ENCODE results near the gene SOX13. TPM values are rescaled to one million over a fixed set of nuclear protein-coding genes. Genes with fewer than 3 reads are reported as not detected.
A peak's percentile ranks its signal among the peaks of the same experiment; 100 is the strongest.
"Not testable (repeated sequence)": the region's sequence is repeated elsewhere in the genome, so short reads cannot be mapped to it uniquely, and the experiment has no call there.

The SOX13 gene
- 10.4 TPM for total RNA-seq

GRCh38 chr1:204072931-204073836, at the start of gene SOX13:
Gene SOX13, plus strand, starts transcription at chr1:204073115. Its CDS starts 39,801 bp downstream, at chr1:204112916.
- peak; percentile 81 for ATAC-seq

DNA sequence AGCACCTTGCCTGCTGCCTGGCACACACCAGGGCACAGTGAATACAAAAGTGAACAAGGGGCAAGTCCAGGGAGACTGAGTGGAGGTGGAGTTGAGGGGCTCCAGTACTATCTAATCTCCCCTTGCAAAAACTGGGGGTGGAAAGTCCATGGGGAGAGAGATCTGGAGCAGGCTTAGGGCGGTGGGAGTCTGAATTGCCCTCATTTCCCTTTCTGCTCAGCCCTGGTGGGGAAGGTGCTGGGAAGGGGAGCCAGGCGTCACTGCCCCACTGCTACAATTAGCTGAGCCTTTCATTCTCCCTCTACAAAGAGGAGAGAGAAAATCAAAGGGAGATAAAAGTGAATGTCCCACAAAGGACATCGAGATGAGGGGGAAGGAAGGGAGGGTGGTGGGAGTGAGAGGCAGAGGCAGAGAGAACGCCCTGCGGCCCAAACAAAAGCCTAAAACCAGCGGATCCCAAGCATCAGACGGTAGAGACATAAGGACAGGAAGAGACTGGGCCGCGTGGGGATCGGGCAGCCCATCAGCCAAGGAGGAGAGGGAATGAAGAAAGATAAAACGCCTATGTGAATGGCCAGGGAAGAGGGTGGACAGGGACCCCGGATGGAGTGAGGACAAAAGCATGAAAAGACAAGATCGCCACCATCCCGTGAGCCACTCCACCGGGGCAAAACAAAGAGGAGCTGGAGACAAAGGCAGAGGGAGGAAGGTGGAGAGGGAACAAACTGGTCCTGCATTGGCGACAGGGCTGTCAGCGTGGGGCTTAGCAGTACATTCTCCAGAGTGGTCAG, 46.8 kb upstream of the SOX13 start:
- no peak for ATAC-seq

DNA sequence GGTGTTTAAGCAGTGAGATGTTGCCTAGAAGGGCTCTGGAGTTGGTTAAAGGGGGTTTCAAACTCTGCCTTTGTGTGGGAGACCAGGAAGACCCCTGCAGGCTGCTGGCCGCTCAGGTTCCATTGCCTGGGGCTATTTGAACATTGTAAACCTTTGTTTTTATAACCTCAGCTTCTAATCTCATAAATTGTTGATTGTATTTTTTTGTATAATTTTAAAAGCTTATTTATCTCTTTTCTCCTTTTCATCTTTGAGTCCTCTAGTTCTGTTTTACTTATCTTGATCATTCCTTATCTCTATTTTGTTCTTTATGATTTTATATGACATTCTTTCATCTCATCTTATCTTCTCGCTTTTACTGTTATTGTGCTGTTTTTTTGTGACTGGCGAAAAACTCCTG, 45.5 kb upstream of the SOX13 start:
- no peak for ATAC-seq

DNA sequence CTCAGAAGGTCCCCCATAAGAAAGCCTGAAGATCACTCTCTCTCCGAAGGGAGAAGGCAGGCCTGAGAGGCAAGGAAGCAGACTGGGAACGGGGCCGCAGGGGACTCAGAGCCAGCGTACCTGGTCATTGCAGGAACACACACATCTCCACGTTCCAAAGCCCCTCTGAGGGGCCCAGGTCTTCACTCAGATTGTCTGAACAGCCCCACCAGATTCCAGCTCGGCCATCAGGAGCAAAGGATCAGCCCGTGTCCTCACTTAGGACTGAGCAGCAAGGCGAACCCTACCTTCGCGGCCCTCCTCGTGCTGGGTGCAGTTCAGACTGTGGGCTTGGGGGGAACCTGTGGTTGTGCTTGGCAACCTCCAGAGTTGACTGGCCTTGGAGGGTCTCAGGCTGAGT, 43.9 kb upstream of the SOX13 start:
- ATAC-seq, result no peak

DNA sequence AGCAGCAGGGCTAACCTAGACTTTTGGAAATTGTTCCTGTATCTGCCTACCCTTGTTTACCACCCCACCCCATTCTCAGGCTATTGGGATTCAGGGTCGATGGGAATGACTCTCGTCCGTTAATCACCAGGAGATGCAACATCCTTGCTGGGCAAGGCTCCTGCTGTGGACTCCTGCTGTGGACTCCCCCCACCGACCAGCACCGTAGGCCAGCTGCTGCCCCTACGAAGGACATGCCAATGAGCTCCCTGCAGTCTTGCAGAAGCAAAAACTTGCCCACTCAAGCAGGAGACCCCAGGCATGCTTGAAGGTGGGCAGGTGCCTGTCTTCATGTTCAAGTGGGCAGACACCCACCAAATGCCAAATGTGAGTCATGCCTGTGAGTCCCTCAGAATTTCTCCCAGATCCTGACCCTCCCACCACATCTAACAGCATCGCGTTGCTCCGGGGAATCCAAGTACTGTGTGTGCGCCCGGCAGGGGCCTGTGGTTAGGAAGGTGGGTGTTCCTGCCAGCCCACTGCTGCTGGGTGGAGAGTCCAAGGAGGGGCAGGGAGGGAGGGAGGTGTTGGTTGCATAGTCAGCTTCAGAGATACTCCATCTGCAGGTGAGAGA, 41.7 kb upstream of the SOX13 start:
- ATAC-seq, result no peak

- ATAC-seq, result no peak
Measured at GRCh38 chr1:204032642-204033235, 40.2 kb upstream of the SOX13 start.

DNA sequence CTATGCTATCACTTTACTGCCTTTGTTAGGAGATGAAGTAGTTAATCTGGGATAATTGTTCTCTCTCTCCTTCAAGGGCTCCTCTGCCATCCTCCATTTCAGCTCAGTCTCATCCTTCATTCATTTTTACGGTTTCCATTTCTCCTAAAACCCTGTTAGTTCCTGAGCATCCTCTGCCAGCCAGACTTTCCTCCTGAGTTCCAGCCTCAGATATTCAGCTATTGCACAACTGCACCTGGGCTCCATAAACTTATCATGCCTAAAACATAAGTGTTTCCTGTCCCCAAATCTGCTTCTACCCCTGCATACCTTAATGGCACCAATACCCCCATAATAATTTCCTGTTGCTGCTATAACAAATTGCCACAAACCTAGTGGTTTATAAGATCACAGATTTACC, 39.6 kb upstream of the SOX13 start:
- no peak for ATAC-seq

GRCh38 chr1:204036882-204037655, 35.8 kb upstream of the SOX13 start:
- peak; percentile 11 for ATAC-seq

DNA sequence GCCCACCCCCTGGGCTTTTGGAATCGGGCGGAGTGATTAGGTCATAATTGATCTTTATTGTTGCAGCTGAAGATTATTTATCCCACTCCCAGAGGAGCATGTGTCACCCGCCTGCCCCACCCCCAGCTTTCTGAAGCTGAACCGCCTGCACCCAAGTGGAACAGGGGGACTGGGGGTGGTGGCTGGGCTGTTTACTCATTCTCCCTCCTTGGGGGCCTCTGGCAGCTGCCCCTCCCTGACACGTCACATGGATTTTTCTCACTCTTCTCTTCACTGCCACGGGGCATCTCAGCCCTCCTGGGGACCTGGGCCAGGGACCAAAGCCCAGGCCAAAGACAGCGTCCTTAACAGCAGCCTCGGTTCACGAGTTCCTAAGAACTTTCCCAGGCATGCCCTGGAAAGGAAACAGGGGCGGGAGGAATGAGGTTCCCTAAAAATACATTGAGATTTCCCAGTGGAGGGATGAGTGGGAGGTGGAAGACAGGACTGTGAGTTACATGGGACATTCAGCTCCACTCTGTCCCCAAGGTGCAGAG, 31.6 kb upstream of the SOX13 start:
- ATAC-seq, result no peak

- no peak for ATAC-seq
Measured at GRCh38 chr1:204041803-204042505, 31.0 kb upstream of the SOX13 start.

- no peak for ATAC-seq
Measured at GRCh38 chr1:204042516-204042915, 30.4 kb upstream of the SOX13 start.

DNA sequence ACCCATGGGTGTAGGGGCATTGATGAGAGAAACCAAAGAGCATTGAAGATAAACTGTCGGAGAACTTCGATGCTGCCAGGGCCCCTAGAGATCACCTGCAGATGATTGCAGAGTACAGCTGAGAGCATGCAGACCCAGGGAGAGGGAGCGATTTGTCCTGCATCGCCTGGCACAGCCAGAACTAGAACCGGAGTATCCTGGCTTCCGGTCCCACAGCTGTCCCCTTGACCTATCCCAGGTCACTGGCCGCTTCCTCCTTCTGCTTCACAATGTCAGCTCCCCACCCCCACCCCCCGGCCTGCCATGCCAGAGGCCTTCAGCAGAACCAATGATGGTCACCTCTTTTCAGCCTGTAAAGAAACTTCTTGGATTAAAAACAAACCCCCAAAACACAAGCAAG, 29.2 kb upstream of the SOX13 start:
- ATAC-seq, result no peak

- ATAC-seq, result no peak
Measured at GRCh38 chr1:204044448-204044847, 28.5 kb upstream of the SOX13 start.

- ATAC-seq, result peak; percentile 28
Measured at GRCh38 chr1:204045430-204045829, 27.5 kb upstream of the SOX13 start.

DNA sequence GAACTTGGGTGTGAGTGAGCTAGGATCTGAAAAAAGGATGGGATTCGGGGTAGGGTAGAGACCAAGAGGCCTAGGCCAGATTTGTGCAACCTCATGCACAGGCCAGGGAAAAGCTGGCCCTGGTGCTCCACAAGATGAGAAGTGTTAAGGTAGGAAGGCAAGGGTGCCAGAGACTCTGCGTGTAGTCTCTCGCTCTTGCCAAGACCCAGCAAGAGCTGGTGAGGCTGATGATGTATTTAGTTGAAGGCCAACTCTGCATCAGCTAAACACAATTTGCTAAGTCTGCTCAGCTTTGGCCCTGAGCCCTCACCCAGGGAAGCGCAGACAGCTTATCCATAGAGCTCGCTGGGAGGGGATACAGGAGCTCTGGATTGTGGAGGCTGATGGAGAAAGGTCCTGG, 26.6 kb upstream of the SOX13 start:
- no peak for ATAC-seq

- not testable (repeated sequence) for ATAC-seq
Measured at GRCh38 chr1:204048796-204049195, 24.1 kb upstream of the SOX13 start.

DNA sequence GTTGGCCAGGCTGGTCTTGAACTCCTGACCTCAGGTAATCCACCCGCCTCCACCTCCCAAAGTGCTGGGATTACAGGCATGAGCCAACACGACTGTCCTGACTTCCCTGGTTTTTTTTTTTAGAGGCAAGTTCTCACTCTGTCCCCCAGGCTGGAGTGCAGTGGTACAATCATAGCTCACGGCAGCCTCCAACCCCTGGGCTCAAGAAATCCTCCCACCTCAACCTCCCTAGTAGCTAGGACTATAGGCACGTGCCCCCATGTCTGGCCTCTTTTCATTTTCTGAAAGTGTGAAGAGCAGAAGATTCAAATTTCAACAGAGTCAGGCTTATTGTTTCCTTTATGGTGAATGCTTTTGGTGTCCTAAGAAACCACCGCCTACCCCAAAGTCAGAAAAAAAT, 21.7 kb upstream of the SOX13 start:
- no peak for ATAC-seq

DNA sequence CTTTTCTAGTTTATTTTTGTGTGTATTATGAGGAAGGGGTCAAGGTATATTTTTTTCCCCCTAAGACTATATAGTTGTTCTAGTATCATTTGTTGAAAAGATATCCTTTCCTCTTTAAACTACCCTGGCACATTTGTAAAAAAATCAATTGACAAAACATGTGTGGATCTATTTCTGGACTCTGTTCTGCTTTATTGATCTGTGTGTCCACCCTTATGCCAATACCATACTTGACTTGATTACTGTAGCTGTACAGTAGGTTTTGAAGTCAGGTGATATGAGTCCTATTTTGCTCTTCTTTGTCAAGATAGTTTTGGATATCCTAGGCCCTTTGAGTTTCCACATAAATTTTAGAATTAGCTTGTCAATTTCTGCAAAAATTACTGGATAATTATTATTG, 21.2 kb upstream of the SOX13 start:
- no peak for ATAC-seq

- no peak for ATAC-seq
Measured at GRCh38 chr1:204053893-204054292, 19.0 kb upstream of the SOX13 start.

- ATAC-seq, result no peak
Measured at GRCh38 chr1:204059970-204060369, 12.9 kb upstream of the SOX13 start.

- no peak for ATAC-seq
Measured at GRCh38 chr1:204062106-204062505, 10.8 kb upstream of the SOX13 start.

All from esophagus mucosa (tissue), 1 donor.